Cardiac muscle cell (in vitro differentiated cells and primary cell): ENCODE measurements around the gene FNBP1. TPM values are rescaled to one million over a fixed set of nuclear protein-coding genes. Genes with fewer than 3 reads are reported as not detected.

Experiments used
- DNase-seq, 2 donors: peaks; one replicate each; pipeline versions ENCODE4 v3.0.0 to v3.0.0-alpha.2; 2010 to 2017; ENCODE audit warnings: low read depth in 1 of 2, low spot score in 1 of 2
- H3K27ac ChIP-seq: fragments of 200-600 bp; sonication (generic); 2 replicates; pipeline ENCODE4 v1.5.1; 2016
- H3K27me3 ChIP-seq: fragments of 200-600 bp; sonication (generic); 2 replicates; pipeline ENCODE4 v1.6.0; 2016; ENCODE audit warnings: control low read depth
- H3K36me3 ChIP-seq: fragments of 200-600 bp; sonication (generic); 2 replicates; pipeline ENCODE4 v1.5.1; 2016; ENCODE audit warnings: control low read depth
- H3K4me1 ChIP-seq: fragments of 200-600 bp; sonication (generic); 2 replicates; pipeline ENCODE4 v1.8.1; 2017; ENCODE audit warnings: low read depth, mild to moderate bottlenecking, mixed run types
- H3K4me3 ChIP-seq: fragments of 200-600 bp; sonication (generic); 2 replicates; pipeline ENCODE4 v1.5.1; 2016; ENCODE audit warnings: mild to moderate bottlenecking
- H3K9me3 ChIP-seq: fragments of 200-600 bp; sonication (generic); 2 replicates; pipeline ENCODE4 v1.5.1; 2017; ENCODE audit warnings: low read depth, mild to moderate bottlenecking, control low read depth
- CTCF ChIP-seq: IDR thresholded peaks from 2 replicates; pipeline ENCODE4 v1.5.1; 2012; ENCODE audit warnings: low read depth, mild to moderate bottlenecking, low read length
- polyA plus RNA-seq: library from polyadenylated mRNA; unstranded; fragments of >200 nt; fragmentation: Nextera tagmentation; extraction: Ambion mirVana; gene quantifications from 2 replicates; pipeline ENCODE4 v1.2.1, GENCODE V29; 2016
- total RNA-seq: library from RNA; depleted of rRNA; stranded (reverse); fragments of >200 nt; gene quantifications from 2 replicates; pipeline ENCODE4 v1.2.3, GENCODE V29; 2016

The FNBP1 gene
- total and polyA plus RNA-seq, 2 experiments from 2014 or later: 20.5 to 37.9 TPM

- peak overlapping the region; percentile 14 for H3K4me3 ChIP-seq
- peaks cover 24% of the 10 kb centered on the region for H3K4me1 ChIP-seq
- DNase-seq: peak; percentile 77 to 94
- H3K27me3 ChIP-seq: no peaks in the 10 kb centered on the region
- peaks cover 5% of the 10 kb centered on the region for H3K36me3 ChIP-seq
- no peak for TF ChIP-seq CTCF
- no peaks in the 10 kb centered on the region for H3K9me3 ChIP-seq
- peak overlapping the region; percentile 71 for H3K27ac ChIP-seq
Observed at GRCh38 chr9:129884220-129885017, 158.6 kb downstream of the FNBP1 start.

GRCh38 chr9:129881547-129882324 is 161.3 kb downstream of the FNBP1 start:
- no peaks in the 10 kb centered on the region for H3K27me3 ChIP-seq
- no peaks in the 10 kb centered on the region for H3K9me3 ChIP-seq
- H3K4me3 ChIP-seq: no peak overlapping the region
- H3K27ac ChIP-seq: no peak overlapping the region
- peaks cover 24% of the 10 kb centered on the region for H3K4me1 ChIP-seq
- peaks cover 5% of the 10 kb centered on the region for H3K36me3 ChIP-seq
- DNase-seq: no peak
- no peak for TF ChIP-seq CTCF

- no peak for TF ChIP-seq CTCF
- H3K4me3 ChIP-seq: no peak overlapping the region
- no peaks in the 10 kb centered on the region for H3K9me3 ChIP-seq
- peak in 1 of 2 donors; percentile 20 for DNase-seq
- no peak overlapping the region for H3K27ac ChIP-seq
- H3K27me3 ChIP-seq: no peaks in the 10 kb centered on the region
- H3K4me1 ChIP-seq: peaks cover 21% of the 10 kb centered on the region
- peaks cover 5% of the 10 kb centered on the region for H3K36me3 ChIP-seq
Observed at GRCh38 chr9:129880654-129881546, 162.1 kb downstream of the FNBP1 start.

- no peaks in the 10 kb centered on the region for H3K9me3 ChIP-seq
- no peak for TF ChIP-seq CTCF
- peaks cover 8% of the 10 kb centered on the region for H3K36me3 ChIP-seq
- no peak overlapping the region for H3K27ac ChIP-seq
- DNase-seq: no peak
- H3K4me3 ChIP-seq: no peak overlapping the region
- no peaks in the 10 kb centered on the region for H3K27me3 ChIP-seq
- H3K4me1 ChIP-seq: peaks cover 13% of the 10 kb centered on the region
Observed at GRCh38 chr9:129879991-129880653, 162.9 kb downstream of the FNBP1 start.
